K562 (cell line): ENCODE data around the gene TCEAL4. TPM values are rescaled to one million over a fixed set of nuclear protein-coding genes. Genes with fewer than 3 reads are reported as not detected.

Experiments
- ATAC-seq: fragments of 200-7000 bp; cut with Tn5 transposase; 3 replicates; pipeline ENCODE4 v1.9.1; 2020; ENCODE audit warnings: moderate library complexity
- BruUV-seq: library from RNA; stranded (reverse); fragments of 400-500 nt; replicated peaks from 2 replicates; lab custom pipeline; 2021; lab: Mats Ljungman, UMichigan
- CTCF ChIA-PET: fragments of 300-600 bp; formaldehyde crosslinking; extraction: SDS; loops from one replicate; lab custom pipeline; 2021; ENCODE audit warnings: low intra/inter-chr PET ratio; lab: Yijun Ruan, JAX
- POLR2A ChIA-PET: fragments of 300-600, 350-650 bp; sonication (Branson Sonifier 250); formaldehyde crosslinking; extraction: SDS; loops from one replicate; lab custom pipeline; 2021; ENCODE audit warnings: antibody characterized with exemption, inconsistent platforms; lab: Yijun Ruan, JAX
- DNase-seq, 4 experiments: peaks; one replicate each; pipeline versions ENCODE4 v3.0.0 to v3.0.0-alpha.2; 2011 to 2018; ENCODE audit warnings: low spot score in 3 of 4, mixed read lengths in 3 of 4; ENCODE audit errors: extremely low read depth in 1 of 4
- FAIRE-seq: peaks from 2 replicates; lab custom pipeline; 2011; peaks lifted over from hg19 to GRCh38; lab: Jason Lieb, UNC
- H2AFZ ChIP-seq: 2 replicates; pipeline ENCODE4 v1.6.0; 2011; ENCODE audit warnings: low read depth, low read length, control low read depth, inconsistent platforms
- H3K27ac ChIP-seq: fragments of 200-600 bp; 3 replicates; pipeline ENCODE4 v1.8.0; 2011; ENCODE audit warnings: low read depth, mild to moderate bottlenecking, control low read depth, inconsistent platforms, low read length, moderate library complexity, mixed read lengths; ENCODE audit errors: extremely low read depth
- H3K27me3 ChIP-seq, 2 experiments: fragments of 300-600 bp in 1 of 2; 2 replicates in 1 of 2; 3 replicates in 1 of 2; pipeline versions ENCODE4 v1.6.0 to v1.8.0; 2011; ENCODE audit warnings: inconsistent platforms in 2 of 2, low read length in 2 of 2, mild to moderate bottlenecking in 1 of 2, mixed read lengths in 1 of 2, moderate library complexity in 1 of 2; ENCODE audit not compliant: control insufficient read depth in 2 of 2, insufficient read depth in 2 of 2
- H3K36me3 ChIP-seq: fragments of 300-600 bp; 3 replicates; pipeline ENCODE4 v1.8.0; 2011; ENCODE audit warnings: mild to moderate bottlenecking, low read length, inconsistent platforms; ENCODE audit not compliant: control insufficient read depth, insufficient read depth
- H3K4me1 ChIP-seq, 2 experiments: fragments of 200-600 bp in 1 of 2; replicated peaks in 1 of 2; 2 replicates in 1 of 2; 3 replicates in 1 of 2; pipeline versions ENCODE4 v1.5.1 to v1.8.0; 2011; ENCODE audit warnings: inconsistent platforms in 2 of 2, low read length in 2 of 2, mild to moderate bottlenecking in 1 of 2, mixed read lengths in 1 of 2, moderate library complexity in 1 of 2; ENCODE audit not compliant: control insufficient read depth in 2 of 2, insufficient read depth in 2 of 2
- H3K4me2 ChIP-seq: 2 replicates; pipeline ENCODE4 v1.6.1; 2011; ENCODE audit warnings: low read length, control low read depth, inconsistent platforms, mixed read lengths; ENCODE audit not compliant: insufficient read depth
- H3K4me3 ChIP-seq: fragments of 200-600 bp; sonication (generic), shearing (Covaris generic); 2 replicates; pipeline ENCODE4 v1.5.1; 2016; ENCODE audit warnings: control low read depth, inconsistent platforms
- H3K79me2 ChIP-seq: fragments of 200-600 bp; 3 replicates; pipeline ENCODE4 v1.8.0; 2011; ENCODE audit warnings: low read length, inconsistent platforms; ENCODE audit not compliant: control insufficient read depth, insufficient read depth
- H3K9ac ChIP-seq, 2 experiments: 2 replicates each; pipeline versions ENCODE4 v1.6.0 to v1.6.1; 2011; ENCODE audit warnings: low read depth in 2 of 2, low read length in 2 of 2, control low read depth in 1 of 2, inconsistent platforms in 1 of 2, mild to moderate bottlenecking in 1 of 2, mixed read lengths in 1 of 2; ENCODE audit not compliant: insufficient read depth in 1 of 2
- H3K9me1 ChIP-seq: one replicate; pipeline ENCODE4 v1.6.0; 2011; ENCODE audit warnings: inconsistent platforms, mild to moderate bottlenecking, low read length, moderate library complexity; ENCODE audit not compliant: control insufficient read depth, insufficient read depth
- H3K9me3 ChIP-seq: replicated peaks from 2 replicates; pipeline ENCODE4 v1.5.1; 2011; ENCODE audit warnings: low read depth, low read length, inconsistent platforms; ENCODE audit not compliant: control insufficient read depth, insufficient read depth
- H4K20me1 ChIP-seq: replicated peaks from 2 replicates; pipeline ENCODE4 v1.6.1; 2011; ENCODE audit warnings: low read length, inconsistent platforms, mixed read lengths; ENCODE audit not compliant: control insufficient read depth, insufficient read depth
- C11orf30 ChIP-seq: fragments of 450-650 bp; IDR thresholded peaks from 2 replicates; pipeline ENCODE4 v1.6.1; 2016; ENCODE audit warnings: low read depth, mild to moderate bottlenecking
- SRSF9 ChIP-seq: fragments of 200-400 bp; formaldehyde crosslinking; IDR thresholded peaks from 2 replicates; pipeline ENCODE4 v1.6.1; 2017; ENCODE audit warnings: low read depth, low read length, borderline replicate concordance
- WGBS: fragments of 100-300 bp; shearing (Covaris generic); methylation state at CpG from one replicate; pipeline ENCODE4 v1.1.6; 2016; ENCODE audit warnings: low coverage, mixed read lengths; ENCODE audit not compliant: insufficient coverage; ENCODE audit errors: missing lambda C conversion rate; 5-methylcytosine and 5-hydroxymethylcytosine counted together
- in situ Hi-C: fragments of 300-500 bp; cut with MboI; formaldehyde crosslinking; loops from 4 replicates; pipeline ENCODE4 v1.15.0; 2018; ENCODE audit warnings: inconsistent platforms, mixed read lengths
- intact Hi-C: fragments of 100-400 bp; cut with micrococcal nuclease; formaldehyde crosslinking; loops from 2 replicates; pipeline ENCODE4 v1.14.2; 2022
- polyA plus RNA-seq, 8 experiments: library from polyadenylated mRNA; depleted of rRNA in 4 of 8; stranded (reverse) in 5 of 8; unstranded in 3 of 8; fragments of >200 nt; fragmentation: Nextera tagmentation in 2 of 8; fragmentation: Illumina TruSeq in 1 of 8; extraction: Ambion mirVana in 2 of 8; extraction: Trizol in 1 of 8; gene quantifications; 2 replicates each; pipeline versions ENCODE4 v1.2.1 to v1.2.3, GENCODE V29; 2011 to 2014; ENCODE audit warnings: inconsistent platforms in 1 of 8, missing spikeins in 1 of 8
- total RNA-seq, 7 experiments: library from RNA; depleted of rRNA in 6 of 7; stranded (reverse); fragments of >200 nt in 6 of 7; fragmentation: Illumina TruSeq in 2 of 7; extraction: Trizol in 2 of 7; gene quantifications; 2 replicates each; pipeline versions ENCODE4 v1.2.1 to v1.2.3, GENCODE V29; 2011 to 2021; ENCODE audit warnings: low replicate concordance in 1 of 7
- TF ChIP-seq, protein P1 (sequence below), 2 experiments: fragments of 450-650 bp; IDR thresholded peaks; 2 replicates each; pipeline ENCODE4 v1.6.1; 2016
- TF ChIP-seq, protein P2 (sequence below): sonication (generic); formaldehyde crosslinking; IDR thresholded peaks from 2 replicates; pipeline ENCODE4 v1.9.0; 2022; ENCODE audit warnings: mild to moderate bottlenecking, missing genetic modification reagents
- TF ChIP-seq, protein P3 (sequence below): fragments of 450-650 bp; IDR thresholded peaks from 2 replicates; pipeline ENCODE4 v1.6.1; 2016

The TCEAL4 gene
- total and polyA plus RNA-seq, 9 of the 15 experiments (the other 6 are each of a cell fraction or from before 2014, with no cell fraction given) = 0.36 to 12.3 (median 7.9) TPM

DNA sequence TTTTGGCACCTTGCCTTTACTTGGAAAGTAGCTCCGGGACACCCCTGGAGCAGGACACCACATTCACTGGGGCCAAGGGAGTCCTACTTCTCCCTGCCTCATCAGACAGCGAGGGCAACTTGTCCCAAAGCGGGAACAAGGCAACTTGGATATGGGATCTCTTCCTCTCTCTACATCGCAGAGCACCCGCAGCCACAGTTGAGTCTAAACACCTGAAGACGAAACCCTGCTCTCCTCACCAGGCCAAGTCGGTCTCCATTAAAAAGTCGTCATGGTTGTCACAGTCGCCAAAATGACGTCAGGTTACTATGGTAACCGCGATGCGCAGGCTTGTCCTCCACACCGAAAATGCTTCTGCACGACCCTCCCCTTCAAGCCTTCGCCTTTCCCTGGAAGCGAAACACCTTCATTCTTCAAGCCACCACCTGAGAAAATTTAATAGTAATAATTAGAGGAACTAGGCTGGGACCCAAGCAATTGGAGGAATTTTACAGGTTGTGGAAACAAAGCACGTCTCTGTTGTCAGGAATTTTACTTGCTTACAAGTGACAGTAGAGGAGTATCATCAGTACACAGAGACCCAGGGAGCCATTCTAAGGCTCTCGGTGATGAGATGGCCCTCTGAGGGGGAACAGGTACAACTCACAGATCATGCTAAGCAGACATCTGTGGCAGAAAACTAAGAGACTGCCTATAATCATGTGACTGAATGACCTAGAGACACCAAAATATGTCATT is 30.5 kb upstream of the TCEAL4 start (continued):
- TF ChIP-seq, protein P1, sequence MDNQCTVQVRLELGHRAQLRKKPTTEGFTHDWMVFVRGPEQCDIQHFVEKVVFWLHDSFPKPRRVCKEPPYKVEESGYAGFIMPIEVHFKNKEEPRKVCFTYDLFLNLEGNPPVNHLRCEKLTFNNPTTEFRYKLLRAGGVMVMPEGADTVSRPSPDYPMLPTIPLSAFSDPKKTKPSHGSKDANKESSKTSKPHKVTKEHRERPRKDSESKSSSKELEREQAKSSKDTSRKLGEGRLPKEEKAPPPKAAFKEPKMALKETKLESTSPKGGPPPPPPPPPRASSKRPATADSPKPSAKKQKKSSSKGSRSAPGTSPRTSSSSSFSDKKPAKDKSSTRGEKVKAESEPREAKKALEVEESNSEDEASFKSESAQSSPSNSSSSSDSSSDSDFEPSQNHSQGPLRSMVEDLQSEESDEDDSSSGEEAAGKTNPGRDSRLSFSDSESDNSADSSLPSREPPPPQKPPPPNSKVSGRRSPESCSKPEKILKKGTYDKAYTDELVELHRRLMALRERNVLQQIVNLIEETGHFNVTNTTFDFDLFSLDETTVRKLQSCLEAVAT (IDR thresholded peaks at IDR 0.05) = no peak

DNA sequence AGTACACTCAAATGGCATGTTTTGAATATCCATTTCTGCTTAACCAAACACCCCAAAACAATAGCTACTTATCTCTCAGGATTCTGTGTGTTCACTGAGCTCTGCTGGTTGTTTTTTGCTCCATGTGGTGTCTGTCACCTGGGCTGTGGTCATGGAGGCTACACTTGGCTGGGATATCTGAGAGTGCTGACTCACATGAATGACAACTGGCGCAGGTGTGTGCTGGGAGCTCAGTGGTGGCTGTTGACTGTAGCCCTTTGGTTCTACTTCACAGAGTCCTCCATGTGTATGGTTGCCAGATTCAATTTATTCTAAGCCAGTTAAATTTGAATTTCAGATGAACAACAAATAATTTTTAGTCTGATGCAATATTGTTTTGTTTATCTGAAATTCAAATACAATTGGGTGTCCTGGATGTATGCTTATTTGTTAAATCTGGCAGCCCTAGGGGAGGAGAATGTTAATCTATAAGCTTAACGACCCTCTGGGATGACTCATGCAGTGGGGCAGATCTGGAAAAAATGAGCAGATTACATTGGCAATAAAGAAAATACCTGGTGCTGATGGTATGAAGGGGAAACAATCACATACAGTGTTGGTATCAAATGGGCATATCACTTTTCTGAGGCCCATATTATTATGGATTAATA is 28.2 kb upstream of the TCEAL4 start:
- no TSS peak for BruUV-seq

More for the DNA sequence above, 28.2 kb upstream of the TCEAL4 start:
- Histone ChIP-seq H3K27ac (no peak overlapping the region), H3K4me2 (no peak overlapping the region), H3K9me3 (no peaks in the 10 kb centered on the region), H3K79me2 (no peaks in the 10 kb centered on the region), H2AFZ (no peak overlapping the region), H4K20me1 (no peaks in the 10 kb centered on the region), H3K4me3 (no peak overlapping the region), H3K27me3 (no peaks in the 10 kb centered on the region), H3K9ac (no peak overlapping the region), H3K4me1 (no peaks in the 10 kb centered on the region), H3K9me1 (no peaks in the 10 kb centered on the region), H3K36me3 (no peaks in the 10 kb centered on the region)
- FAIRE-seq (no peak), DNase-seq (no peak), ATAC-seq (no peak)
- intact Hi-C loops (no loop called here), in situ Hi-C loops (no loop called here)
- ChIA-PET CTCF (interaction anchor here (0.6 kb wide), 1 partner anchor 72 kb away, joined by 7 read pairs; the partner anchor contains the start of gene TCEAL1), POLR2A (no interaction called here)
- 0% methylated on average over 2 of the region's 2 CpGs for WGBS
- TF ChIP-seq, protein P2, sequence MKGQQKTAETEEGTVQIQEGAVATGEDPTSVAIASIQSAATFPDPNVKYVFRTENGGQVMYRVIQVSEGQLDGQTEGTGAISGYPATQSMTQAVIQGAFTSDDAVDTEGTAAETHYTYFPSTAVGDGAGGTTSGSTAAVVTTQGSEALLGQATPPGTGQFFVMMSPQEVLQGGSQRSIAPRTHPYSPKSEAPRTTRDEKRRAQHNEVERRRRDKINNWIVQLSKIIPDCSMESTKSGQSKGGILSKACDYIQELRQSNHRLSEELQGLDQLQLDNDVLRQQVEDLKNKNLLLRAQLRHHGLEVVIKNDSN (CRISPR knock-in tag) = no peak
- TF ChIP-seq C11orf30 (0 out of 2 replicates have a peak, but pooled peaks have one; percentile 20), SRSF9 (no peak)
- TF ChIP-seq, protein P3, sequence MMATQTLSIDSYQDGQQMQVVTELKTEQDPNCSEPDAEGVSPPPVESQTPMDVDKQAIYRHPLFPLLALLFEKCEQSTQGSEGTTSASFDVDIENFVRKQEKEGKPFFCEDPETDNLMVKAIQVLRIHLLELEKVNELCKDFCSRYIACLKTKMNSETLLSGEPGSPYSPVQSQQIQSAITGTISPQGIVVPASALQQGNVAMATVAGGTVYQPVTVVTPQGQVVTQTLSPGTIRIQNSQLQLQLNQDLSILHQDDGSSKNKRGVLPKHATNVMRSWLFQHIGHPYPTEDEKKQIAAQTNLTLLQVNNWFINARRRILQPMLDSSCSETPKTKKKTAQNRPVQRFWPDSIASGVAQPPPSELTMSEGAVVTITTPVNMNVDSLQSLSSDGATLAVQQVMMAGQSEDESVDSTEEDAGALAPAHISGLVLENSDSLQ = peak; percentile 35; the same call in 1 of the 2 replicates
